COLO829 (cell line): Measurements from ENCODE around the gene FAH.
A peak's percentile ranks its signal among the peaks of the same experiment; 100 is the strongest.

ENCODE experiments used
- DNase-seq: peaks from one replicate; pipeline ENCODE4 v3.0.0; 2012; ENCODE audit warnings: low spot score

FAH gene

DNA sequence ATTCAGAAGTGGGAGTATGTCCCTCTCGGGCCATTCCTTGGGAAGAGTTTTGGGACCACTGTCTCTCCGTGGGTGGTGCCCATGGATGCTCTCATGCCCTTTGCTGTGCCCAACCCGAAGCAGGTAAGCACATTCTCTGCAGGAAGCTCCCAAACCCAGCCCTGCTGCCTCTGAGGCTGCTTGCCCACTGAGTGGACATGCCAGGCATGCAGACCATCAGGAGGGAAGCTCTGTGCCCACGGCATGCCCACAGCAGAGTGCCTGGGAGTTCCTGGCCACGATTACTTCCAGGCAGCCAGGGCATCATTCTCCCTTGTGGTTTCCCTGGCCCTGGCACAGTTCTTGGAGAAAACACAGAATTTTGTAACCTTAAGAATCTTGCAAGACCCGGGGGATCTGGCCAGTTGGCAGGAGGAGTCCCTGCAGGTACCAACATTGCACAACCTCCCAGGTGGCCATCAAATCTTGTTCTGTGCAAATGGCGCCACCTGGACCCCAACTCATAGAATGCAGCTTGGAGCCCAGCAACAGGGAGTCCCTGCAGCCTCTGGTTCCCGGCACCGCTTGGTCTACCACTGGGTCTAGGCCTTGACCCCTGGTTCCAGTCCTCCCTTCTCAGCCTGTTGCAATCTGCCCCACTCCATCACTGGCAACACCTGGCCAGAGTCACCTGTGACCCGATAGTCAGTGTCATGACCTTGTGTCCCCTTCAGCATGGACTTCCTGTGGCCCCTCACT lies 20.4 kb downstream of the FAH start:
- no peak for DNase-seq

DNA sequence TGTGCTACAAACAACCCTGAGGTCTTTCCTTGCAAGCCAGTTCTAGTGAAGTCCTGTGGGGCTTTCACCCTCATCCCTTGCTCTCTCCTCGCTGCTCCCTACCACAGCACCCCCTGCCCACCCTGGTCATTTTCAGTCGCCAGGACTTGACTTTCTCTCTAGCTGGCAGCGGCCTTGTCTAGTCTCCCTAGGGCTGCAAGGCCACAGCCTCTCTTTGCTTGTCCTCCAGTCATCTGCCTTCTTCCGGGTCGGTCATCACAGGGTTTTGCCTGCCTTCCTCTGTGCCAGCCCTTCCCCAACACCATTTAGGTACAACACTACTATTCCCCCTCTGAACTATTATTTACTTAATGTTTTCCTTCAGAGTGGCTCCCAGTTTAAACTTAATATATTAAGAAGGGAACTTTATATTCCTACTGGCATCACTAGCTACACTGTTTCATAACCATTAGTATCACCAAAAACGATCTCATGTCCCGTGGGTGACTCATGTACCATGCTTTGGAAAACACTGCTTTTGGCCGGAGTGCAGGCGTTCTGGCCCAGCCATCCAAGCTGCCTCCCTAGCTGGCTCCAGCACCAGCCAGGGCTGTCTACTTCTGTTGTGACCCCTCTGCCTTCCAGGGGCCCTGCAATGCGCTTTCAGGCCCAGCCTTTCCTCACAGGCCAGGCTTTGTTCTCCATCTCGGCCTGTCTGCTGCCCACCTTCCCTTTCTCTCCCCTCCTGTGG lies 21.4 kb downstream of the FAH start:
- DNase-seq, result no peak

DNA sequence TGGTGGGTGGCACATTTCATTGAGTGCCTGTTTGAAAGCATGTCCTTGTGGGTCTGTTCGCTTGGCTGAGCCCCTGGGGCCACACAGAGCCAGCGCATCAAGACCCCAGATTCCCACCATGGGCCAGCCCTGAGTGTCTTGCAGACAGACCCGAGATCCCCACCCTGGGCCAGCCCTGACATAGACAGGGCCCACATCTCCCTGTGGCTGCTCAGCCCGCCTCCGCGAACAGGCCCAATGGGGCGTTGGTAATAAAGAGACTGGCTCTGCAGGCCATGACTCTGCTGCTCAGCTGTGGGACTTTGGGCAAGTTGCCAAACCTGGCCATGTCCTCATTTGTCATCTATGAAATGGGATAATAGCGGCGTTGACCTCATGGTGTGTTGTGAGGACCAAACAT lies 22.6 kb downstream of the FAH start:
- no peak for DNase-seq

DNA sequence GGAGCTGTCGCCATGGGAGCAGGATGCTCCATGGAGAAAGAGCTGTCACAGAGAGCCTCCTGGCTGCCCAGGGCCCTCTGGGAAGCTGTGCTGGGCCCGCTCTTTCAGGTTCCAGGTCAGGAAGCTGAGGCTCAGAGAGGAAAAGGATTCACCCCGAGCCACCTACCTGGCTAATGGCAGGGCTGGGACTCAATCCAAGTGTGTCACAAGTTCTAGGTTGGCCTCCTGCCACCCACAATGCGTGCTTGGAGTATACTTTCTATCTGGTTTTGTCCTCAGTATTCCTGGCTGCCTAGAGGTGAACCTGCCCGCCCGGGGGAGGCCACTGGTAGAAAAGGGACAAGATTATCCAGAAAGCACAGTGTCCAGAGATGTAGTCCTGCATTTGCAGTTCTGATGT lies 23.6 kb downstream of the FAH start:
- DNase-seq, result no peak

DNA sequence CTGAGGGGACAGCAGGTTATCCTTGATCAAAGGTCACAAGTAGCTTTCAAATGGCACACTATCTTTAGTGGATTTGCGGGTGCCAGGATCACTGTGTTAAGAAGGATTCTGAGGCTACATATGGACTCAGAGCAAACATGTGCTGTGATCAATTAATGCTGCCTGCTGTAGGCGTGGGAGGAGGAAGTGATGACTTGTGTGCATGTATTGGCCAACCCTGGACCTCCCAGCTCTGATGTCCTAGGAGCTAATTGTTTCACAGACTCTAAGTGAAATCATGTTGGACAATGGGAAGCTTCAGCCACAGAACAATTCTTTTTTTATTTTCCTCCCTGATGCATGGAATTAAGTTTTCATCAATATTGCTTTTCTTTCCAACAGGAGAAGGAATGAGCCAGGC lies 24.4 kb downstream of the FAH start:
- DNase-seq, result no peak

DNA sequence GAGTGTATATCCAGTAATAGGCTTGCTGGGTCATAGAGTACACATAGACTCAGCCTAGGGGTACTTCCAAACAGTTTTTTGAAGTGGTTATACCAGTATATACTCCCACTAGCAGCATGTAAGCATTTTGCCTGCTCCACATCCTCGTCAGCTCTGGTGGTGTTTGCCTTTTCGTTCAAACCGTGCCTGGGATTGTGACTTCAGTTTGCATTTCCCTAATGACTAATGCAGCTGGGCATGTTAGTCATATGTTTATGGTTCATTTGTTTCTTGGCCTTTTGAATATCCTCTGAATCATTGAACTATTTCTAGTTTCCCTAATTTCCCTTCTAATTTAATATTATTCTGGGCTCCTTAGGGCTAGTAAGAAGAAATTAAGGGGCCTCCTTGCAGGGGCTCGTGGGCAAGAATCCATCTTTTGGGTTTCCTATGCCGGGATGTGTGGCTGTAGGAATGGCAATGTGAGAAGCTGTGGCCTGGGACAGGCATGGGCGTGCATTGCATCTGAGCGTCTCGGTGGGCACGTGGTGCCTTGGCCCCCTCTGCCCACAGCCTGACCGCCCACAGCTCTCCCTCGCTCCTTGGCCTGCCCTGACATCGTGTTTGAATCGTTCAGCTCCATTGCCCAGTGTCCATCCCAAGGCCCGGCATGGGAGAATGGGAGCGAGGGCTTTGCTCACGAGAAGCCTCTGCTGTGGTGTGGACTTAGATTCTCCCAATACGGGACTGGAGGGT lies 26.4 kb downstream of the FAH start:
- DNase-seq, result peak; percentile 26

DNA sequence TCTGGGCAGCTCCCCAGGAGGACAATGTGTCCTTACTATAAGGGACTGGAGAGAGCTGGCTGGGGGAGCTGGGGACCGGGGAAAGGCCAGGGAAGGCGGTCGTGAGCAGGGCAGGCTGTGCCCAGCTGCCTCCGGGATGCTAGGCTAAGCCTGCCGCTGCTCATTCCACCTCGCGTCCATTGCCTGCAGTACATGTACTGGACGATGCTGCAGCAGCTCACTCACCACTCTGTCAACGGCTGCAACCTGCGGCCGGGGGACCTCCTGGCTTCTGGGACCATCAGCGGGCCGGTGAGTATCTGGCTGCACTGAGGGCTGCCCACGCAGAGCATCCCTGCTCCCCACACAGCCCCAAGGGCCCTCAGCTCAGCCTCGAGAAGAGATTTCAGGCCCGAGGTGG lies 27.1 kb downstream of the FAH start:
- no peak for DNase-seq

DNA sequence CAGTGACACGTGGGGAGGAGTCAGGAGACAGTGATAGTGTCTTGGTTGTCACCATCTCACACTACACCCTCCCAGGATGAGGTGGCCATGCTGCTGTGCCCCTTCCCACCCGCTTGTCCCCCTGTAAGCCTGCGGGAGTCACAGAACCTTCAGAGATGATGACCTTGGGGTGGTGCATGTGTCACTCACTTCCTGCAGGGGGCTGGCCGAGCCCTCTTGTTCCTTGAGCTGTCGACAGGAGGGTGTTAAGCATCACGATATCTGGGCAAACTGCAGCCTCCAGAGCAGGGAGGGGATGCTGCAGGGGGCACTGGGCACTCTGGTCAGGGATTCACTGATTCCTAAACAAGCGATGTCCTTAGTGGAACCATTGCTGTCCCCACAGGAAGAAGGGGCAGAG lies 27.7 kb downstream of the FAH start:
- DNase-seq, result no peak

DNA sequence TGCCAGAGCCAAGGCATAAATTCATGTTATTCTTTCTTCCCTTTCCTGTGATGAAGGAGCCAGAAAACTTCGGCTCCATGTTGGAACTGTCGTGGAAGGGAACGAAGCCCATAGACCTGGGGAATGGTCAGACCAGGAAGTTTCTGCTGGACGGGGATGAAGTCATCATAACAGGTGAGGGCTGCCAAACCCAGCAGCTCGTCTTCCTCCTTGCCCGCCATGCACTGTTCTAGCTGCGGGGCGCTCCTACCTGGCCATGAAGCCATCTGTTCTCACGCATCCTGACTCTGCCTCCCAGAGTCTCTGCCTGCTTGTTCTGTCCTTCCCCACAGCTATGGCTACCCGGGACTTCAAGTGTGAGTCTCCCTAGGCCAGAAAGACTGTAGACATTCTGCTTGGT lies 28.2 kb downstream of the FAH start:
- no peak for DNase-seq

DNA sequence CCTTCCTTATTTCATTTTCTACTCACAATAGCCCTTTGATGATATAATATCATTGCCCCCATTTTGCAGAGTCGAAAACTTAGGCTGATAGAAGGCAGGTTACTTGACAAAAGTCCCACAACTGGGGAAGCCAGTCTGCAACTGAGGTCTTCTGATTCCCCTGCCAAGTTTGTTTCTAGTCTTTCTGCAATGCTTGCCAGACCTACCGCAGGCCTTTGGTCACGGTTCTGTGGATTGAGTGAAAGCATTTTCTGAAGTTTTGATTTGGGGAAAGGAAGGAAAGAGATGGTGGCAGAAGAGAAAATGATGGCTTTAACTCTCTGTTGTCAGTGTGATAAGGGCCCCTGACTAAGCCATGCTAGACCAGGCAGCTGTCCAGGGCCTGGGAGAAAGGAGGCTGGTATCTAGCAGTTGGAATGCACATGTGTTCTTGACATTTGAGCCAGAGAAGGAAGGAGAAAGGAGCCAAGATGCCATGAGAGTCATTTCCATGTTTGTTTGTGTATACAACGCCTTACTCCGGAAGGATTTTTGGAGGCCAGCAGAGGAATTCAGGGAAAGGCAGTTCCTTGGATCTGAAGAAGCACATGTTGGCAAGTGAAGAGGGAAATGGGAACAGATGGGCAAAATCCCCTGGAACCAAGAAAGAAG lies 29.9 kb downstream of the FAH start:
- DNase-seq, result no peak

DNA sequence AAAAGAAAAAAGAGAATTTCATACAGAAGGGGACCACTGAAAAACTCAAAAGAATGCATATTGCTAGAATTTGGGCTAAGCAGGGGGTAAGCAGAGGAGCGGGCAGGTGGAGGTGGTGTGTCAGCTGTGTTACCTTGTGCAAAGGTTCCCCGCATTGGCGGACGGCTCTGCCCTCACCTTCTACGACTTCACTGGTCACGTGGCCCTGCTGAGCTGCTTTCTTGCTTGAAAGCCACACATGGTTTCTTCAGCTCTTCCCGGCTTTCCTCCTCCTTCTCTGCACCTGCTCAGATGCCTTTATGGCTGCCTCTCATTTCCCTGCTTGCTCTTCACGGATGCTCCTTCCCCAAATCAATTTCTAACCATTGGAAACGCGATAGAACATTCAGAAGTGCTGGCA lies 30.5 kb downstream of the FAH start:
- DNase-seq, result no peak

DNA sequence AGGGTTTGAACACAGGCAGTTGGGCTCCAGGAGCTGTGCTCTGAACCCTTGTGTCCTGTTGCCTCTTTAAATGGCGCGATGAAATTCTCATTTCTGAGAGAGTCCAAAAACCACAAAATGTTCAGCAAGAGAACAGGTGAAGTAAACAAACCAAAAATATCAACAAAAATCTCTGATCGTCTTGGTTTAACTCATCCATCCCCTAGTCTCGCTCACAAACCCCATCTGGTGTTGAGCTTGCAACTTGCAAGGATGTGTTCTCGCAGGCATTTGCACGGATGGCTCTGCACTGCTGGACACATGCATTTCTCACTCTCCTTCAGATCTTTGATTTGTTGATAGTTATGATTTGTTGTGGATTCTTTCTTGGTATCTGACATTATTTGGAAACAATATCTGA lies 31.1 kb downstream of the FAH start:
- DNase-seq, result no peak

DNA sequence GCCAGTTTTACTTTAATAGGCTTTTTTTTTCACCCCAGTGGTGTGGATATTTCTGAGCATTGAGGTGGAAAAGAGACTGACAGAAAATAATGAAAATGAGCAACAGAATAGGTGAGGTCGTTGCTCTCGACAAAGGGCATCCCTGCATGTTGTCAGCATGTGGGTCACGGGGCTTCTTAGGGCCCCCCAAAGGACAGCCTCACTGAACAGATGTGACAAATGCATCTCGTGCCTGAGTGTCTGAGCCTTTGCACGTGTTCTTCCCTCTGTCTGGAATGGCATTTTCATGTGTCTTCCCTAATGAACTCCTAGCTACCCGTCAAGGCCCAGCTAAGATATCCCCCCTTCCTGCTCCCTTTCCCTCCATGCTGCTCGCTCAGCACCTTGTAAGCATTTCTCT lies 31.8 kb downstream of the FAH start:
- no peak for DNase-seq

DNA sequence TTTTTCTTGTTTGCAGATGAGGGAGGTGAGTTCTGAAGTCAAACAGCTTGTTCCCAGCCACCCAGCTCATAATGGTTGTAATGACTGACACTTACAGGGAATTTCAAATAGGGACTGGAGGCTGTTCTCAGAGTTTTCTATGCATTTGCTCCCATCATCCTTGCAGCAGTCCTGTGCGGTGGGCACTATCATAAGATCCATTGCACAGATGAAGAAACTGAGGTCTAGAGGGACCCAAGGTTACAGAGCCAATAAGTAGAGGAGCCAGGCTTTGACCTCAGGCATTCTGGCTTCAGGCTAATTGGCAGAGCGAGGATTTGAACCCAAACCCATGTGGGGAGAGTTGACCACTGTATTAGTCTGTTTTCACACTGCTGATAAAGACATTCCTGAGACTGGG lies 32.4 kb downstream of the FAH start:
- no peak for DNase-seq

DNA sequence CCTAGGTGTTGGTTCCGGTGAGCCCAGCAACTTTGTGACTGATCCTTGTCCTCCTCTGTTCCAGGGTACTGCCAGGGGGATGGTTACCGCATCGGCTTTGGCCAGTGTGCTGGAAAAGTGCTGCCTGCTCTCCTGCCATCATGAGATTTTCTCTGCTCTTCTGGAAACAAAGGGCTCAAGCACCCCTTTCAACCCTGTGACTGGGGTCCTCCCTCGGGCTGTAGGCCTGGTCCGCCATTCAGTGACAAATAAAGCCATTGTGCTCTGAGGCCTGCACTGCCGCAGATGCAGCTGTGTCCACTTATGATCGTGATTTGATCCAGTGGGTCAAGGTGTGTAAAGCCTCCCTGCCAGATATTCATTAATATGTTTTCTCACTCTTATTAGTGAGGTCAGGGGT lies 33.3 kb downstream of the FAH start:
- DNase-seq, result no peak

DNA sequence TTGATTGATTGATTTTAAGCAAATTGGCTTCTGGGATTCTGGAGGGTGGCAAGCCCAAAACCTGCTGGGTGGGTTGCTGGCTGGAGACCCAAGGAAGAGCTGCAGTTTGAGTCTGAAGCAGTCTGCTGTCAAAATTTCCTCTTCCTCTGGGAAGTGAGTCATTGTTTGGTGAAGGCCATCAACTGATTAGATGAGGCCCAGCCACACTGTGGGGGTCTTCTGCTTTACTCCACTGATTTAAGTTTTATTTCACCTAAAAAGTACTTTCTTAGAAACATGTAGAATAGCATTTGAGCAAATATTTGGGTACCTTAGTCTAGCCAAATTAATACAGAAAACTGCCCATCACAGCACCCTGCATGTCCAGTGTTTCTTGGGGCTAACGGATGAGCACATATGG lies 33.8 kb downstream of the FAH start:
- DNase-seq, result no peak

DNA sequence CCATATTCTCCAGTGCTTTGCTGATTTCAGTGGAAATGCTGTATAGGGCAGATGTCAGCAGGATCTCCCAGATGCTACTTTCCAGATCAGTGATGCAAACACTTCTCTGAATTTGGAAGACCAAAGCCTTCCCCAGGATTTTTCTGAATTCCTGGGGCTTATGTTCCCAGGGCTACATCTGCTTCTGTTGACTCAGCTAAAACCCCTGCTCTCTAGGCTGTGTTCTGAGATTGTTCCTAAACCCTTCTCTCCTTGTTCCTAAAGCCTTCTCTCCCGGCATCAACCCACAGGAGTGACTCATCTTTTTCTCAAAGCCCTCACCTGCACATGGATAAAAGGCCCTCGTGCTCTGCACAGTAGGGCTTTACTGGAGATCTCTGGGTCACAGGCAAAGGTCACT lies 35.5 kb downstream of the FAH start:
- no peak for DNase-seq

DNA sequence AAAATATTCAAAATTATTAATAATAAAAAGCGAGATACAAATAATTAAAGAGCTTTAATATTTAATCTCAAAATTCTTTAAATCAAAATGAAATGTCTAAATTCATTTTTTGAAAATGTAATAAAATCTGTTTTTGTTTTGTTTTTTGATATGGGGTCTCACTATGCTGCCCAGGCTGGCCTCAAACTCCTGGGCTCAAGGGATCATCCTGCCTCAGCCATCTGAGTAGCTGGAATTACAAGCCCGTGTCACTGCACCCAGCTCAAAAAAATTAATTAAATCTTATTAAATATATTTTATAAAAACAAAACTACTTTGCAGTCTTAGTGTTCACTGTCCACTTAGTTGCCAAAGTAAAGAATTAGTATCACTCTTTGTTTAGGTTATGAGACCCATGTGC lies 38.4 kb downstream of the FAH start:
- DNase-seq, result no peak

DNA sequence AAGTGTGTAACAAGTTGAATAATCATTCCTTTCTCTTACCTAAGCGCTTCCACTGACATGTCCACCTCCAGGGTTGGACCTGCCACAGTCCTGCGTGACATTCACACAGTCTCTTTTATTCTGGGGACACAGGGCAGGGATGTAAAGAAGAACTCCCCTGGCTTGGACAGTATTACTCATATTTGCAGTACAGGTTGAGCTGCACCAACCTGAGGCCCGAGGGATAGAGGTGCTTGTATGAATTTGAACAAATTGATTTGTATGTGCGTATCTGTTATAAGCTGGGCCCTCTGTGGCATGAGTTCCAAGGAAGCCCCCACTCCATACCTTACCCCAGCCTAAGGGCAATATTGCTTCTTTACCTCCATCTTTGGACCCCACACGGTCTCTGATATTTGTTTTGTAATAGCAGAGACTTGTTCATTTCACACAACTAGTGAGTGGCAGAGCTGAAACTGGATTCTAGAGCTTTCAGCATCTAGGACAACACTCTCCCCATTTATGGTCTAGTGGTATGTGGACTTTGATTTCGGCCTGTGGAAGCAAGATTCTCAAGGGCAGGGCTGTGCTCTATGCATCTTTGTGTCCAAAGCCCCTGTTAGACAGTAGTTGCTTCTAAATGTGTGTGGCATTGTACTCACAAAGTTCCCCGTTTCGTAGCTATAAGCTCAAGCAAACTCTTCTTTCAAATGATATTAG lies 39.2 kb downstream of the FAH start:
- no peak for DNase-seq

DNA sequence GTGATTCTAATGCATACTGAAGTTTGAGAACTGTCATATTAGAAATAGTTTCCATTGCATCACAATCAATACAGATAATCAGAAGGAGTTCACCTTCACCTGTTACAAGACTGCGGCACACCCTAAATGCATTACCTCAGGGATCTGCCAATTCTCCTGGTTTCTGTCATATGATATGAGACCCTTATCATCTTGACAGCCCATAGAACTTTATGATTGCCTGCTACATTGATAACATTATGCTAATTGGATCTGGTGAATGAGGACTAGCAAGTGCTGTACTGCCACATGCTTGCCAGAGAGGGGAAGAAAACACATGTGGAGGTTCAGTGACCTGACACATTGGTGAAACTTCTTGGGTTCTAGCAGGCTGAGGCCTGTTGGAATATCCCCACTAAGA lies 41.4 kb downstream of the FAH start:
- DNase-seq, result no peak

DNA sequence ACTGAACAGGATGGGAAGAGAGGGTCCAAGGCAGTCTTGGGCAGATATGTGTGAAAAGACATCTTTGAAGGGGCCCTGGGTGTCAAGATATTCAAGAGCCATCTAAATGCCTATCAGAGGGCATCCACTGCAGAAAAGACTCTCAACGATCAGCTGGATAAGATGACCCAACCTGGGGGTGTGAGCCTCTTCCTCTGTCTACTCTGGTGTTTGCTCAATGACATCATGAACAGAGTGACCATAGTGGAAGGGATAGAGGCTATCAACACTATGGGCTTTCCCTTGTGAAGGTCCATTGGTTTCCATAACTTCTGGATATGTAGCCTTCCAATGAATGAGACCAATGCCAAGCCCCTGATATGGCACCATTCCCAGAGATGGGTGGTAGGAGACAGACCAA lies 42.1 kb downstream of the FAH start:
- no peak for DNase-seq

DNA sequence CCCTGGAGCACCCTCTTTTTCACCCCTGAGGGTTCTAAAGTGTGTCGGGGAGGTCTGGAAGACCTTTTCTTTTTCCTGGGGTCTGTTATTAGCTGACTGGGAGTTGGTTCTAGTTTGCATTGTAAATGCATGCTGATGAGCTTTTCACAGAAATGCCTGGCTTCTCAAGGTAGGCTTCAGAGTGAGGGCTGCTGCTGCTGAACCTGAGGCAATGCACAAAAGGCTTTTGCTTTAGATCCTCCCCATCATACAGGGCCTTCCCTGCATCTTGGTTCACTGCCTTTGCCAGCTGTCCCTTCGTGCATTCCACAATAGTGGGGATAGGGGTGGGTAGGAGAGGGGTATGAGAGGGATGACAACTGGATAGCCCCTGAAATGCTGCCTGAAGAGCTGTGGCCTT lies 46.6 kb downstream of the FAH start:
- DNase-seq, result no peak
